ENCODE results near the gene RSF1.

RSF1 gene

DNA sequence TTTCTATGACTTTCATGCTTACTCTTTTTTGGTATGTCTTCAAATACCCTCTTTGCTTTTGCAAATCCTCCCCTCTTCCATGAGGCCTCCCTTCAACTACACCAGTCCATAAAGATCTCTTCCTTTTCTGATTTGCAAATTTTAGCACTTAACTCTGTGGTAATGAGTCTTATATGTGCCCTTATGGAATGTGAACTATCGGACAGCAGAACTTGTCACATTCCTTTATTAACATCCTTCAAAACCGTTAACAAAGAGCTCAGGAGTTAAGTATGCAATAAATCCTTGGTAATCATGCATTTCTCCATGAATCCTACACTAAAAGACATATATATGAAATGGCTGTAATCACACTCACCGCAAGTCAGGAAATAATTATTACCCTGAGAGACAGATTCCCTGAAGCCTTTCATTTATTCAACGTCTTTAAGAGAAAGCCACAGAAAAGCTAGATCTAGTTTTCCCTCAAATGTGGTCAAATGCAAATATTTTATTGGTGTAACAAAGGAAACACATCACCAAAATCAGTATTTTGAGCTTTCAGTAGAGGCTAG lies 190.3 kb downstream of the RSF1 start:
- DNase-seq (ENCODE audit: low spot score in 2 of 2) = no peak
- no peak for ATAC-seq (ENCODE audit: low read depth)
- Mint-ChIP-seq H3K4me3 (peak overlapping the region; percentile 36), H3K9me3 (no peaks in the 10 kb centered on the region), H3K27me3 (no peaks in the 10 kb centered on the region), H3K27ac (peak overlapping the region; percentile 48), H3K4me1 (peaks cover 12% of the 10 kb centered on the region), H3K36me3 (peaks cover 11% of the 10 kb centered on the region)

GRCh38 chr11:77619576-77620198 lies 200.8 kb downstream of the RSF1 start:
- peaks cover 20% of the 10 kb centered on the region for H3K36me3 Mint-ChIP-seq
- no peaks in the 10 kb centered on the region for H3K27me3 Mint-ChIP-seq
- DNase-seq (ENCODE audit: low spot score in 2 of 2) = peak in 1 of 2 donors; percentile 53
- ATAC-seq (ENCODE audit: low read depth) = no peak
- no peaks in the 10 kb centered on the region for H3K4me1 Mint-ChIP-seq
- H3K9me3 Mint-ChIP-seq = no peaks in the 10 kb centered on the region
- no peak overlapping the region for H3K27ac Mint-ChIP-seq
- no peak overlapping the region for H3K4me3 Mint-ChIP-seq

GRCh38 chr11:77617892-77618291 lies 202.6 kb downstream of the RSF1 start:
- Mint-ChIP-seq H3K4me1 (no peaks in the 10 kb centered on the region), H3K27ac (peak overlapping the region; percentile 28), H3K4me3 (no peak overlapping the region), H3K27me3 (no peaks in the 10 kb centered on the region), H3K36me3 (peaks cover 17% of the 10 kb centered on the region), H3K9me3 (no peaks in the 10 kb centered on the region)
- ATAC-seq (ENCODE audit: low read depth) = no peak
- no peak for DNase-seq (ENCODE audit: low spot score in 2 of 2)

DNA sequence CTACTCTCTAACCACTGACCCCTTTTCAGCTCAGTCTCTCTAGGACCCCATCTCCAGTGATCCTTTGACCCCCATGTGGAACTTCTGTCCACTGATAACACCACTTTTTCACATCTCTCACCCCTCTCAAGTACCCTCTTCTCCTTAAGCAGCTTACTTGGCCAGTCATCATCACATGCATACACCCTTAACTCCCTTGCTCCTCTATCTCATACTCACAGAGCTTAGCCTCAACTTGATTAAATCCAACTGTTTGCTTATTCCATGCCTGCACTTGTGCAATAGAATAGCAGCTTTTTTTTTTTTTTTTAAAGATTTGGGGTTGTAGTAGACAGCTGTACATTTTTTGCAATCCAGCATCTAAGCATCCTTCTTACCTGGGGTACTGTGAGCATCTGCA lies 208.6 kb downstream of the RSF1 start:
- Mint-ChIP-seq H3K9me3 (no peaks in the 10 kb centered on the region), H3K4me1 (no peaks in the 10 kb centered on the region), H3K36me3 (peaks cover 14% of the 10 kb centered on the region), H3K4me3 (no peak overlapping the region), H3K27me3 (no peaks in the 10 kb centered on the region), H3K27ac (no peak overlapping the region)
- no peak for DNase-seq (ENCODE audit: low spot score in 2 of 2)
- ATAC-seq (ENCODE audit: low read depth) = no peak

Measured in memory B cell (primary cell).